Chondrocyte (in vitro differentiated cells): ENCODE measurements around the gene NDUFS6. TPM values are rescaled to one million over a fixed set of nuclear protein-coding genes. Genes with fewer than 3 reads are reported as not detected.

Source experiments
- DNase-seq: peaks from one replicate; pipeline ENCODE4 v3.0.0; 2021; ENCODE audit warnings: mixed read lengths, low spot score
- H3K27ac Mint-ChIP-seq: one replicate; pipeline ENCODE4 v1.8.0; 2021; ENCODE audit warnings: mild to moderate bottlenecking, moderate library complexity, mixed read lengths; ENCODE audit not compliant: unreplicated experiment
- H3K27me3 Mint-ChIP-seq: 2 replicates; pipeline ENCODE4 v1.8.0; 2021; ENCODE audit warnings: low read depth, mixed read lengths
- H3K36me3 Mint-ChIP-seq: 2 replicates; pipeline ENCODE4 v1.8.0; 2021; ENCODE audit warnings: low read depth, mixed read lengths
- H3K4me1 Mint-ChIP-seq: 2 replicates; pipeline ENCODE4 v1.8.0; 2021; ENCODE audit warnings: low read depth, mild to moderate bottlenecking, mixed read lengths
- H3K4me3 Mint-ChIP-seq: one replicate; pipeline ENCODE4 v1.8.0; 2021; ENCODE audit warnings: mild to moderate bottlenecking, moderate library complexity, mixed read lengths; ENCODE audit not compliant: unreplicated experiment
- H3K9me3 Mint-ChIP-seq: 2 replicates; pipeline ENCODE4 v1.8.0; 2021; ENCODE audit warnings: low read depth, mixed read lengths
- total RNA-seq: library from RNA; stranded (reverse); gene quantifications from 3 replicates; pipeline ENCODE4 v1.2.1, GENCODE V29; 2021
- TF ChIP-seq, protein P1 (sequence below): fragments of 200-600 bp; sonication (generic); IDR thresholded peaks from 2 replicates; pipeline ENCODE4 v1.5.0; 2021; ENCODE audit warnings: antibody characterized with exemption, mild to moderate bottlenecking, moderate library complexity

The NDUFS6 gene
- total RNA-seq, 1 donor from 2014 or later = 25.7 TPM

DNA sequence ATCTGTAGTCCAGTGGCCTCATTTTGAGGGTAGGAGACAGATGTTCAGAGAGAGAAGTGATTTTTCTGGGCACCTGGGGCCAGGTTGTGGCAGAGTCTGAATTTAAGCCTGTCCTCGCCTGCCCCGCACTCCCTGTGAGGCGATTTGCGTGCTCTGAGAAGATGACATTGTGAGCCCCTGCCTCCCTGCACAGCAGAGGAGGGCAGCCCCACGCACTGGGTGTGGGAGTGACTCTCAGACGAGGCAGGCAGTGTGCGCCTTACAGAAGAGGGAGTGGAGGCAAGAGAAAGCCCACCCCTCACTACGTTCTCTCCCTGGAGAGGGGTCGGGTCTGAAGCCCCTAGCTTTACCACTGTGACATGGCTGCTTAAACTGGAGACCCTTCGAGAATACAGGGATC lies 45.8 kb downstream of the NDUFS6 start:
- no peaks in the 10 kb centered on the region for H3K9me3 Mint-ChIP-seq
- H3K27me3 Mint-ChIP-seq = peaks cover 46% of the 10 kb centered on the region
- no peaks in the 10 kb centered on the region for H3K36me3 Mint-ChIP-seq
- no peak overlapping the region for H3K4me3 Mint-ChIP-seq
- DNase-seq = peak; percentile 52
- TF ChIP-seq, protein P1, sequence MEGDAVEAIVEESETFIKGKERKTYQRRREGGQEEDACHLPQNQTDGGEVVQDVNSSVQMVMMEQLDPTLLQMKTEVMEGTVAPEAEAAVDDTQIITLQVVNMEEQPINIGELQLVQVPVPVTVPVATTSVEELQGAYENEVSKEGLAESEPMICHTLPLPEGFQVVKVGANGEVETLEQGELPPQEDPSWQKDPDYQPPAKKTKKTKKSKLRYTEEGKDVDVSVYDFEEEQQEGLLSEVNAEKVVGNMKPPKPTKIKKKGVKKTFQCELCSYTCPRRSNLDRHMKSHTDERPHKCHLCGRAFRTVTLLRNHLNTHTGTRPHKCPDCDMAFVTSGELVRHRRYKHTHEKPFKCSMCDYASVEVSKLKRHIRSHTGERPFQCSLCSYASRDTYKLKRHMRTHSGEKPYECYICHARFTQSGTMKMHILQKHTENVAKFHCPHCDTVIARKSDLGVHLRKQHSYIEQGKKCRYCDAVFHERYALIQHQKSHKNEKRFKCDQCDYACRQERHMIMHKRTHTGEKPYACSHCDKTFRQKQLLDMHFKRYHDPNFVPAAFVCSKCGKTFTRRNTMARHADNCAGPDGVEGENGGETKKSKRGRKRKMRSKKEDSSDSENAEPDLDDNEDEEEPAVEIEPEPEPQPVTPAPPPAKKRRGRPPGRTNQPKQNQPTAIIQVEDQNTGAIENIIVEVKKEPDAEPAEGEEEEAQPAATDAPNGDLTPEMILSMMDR = no peak
- no peaks in the 10 kb centered on the region for H3K4me1 Mint-ChIP-seq
- H3K27ac Mint-ChIP-seq = no peak overlapping the region

- Mint-ChIP-seq H3K4me3 (no peak overlapping the region), H3K36me3 (no peaks in the 10 kb centered on the region), H3K27me3 (peaks cover 44% of the 10 kb centered on the region), H3K9me3 (no peaks in the 10 kb centered on the region), H3K4me1 (no peaks in the 10 kb centered on the region), H3K27ac (no peak overlapping the region)
- TF ChIP-seq, protein P1 = no peak
- DNase-seq = peak; percentile 78
Observed at GRCh38 chr5:1847611-1848010, 46.4 kb downstream of the NDUFS6 start.

DNA sequence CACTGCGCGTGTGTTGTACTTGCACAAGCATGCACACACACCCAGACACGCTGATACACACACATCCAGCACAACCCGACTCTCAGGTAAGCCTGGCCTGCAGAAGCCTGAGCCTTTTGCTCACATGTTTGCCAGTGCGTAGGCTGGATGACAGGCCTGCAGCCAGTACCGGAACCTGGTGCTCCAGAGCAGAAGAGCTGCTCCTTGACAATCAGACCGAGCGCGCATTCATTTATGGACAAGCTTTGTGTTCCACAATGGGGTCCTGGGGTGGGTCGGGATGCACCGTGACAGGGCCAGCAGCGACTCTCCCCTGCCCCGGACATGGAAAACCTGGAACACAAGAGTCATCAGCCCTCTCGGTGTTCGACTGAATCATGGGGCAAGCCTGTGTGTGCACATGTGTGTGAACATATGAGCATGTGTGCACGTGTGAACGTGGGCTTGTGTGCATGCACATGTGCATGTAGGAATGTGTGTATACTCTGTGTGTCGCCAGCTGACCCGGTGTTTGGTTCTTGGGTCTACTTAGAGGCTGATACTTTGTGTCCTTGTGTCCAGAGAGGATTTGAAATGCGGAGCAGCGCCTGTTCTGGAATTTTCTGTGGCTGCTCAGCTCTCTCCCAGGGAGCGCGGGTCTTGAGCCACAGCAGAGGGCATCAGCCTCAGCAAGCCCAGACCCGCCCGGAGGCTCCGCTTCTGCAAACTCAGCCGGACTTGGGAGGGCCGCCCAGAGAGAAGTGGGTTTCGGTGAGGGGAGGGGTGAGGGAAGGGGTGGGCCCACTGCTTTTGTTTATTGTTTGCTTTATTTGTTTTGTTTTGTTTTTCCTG lies 49.3 kb downstream of the NDUFS6 start:
- TF ChIP-seq, protein P1 = no peak
- Mint-ChIP-seq H3K27me3 (peaks cover 59% of the 10 kb centered on the region), H3K4me3 (no peak overlapping the region), H3K4me1 (no peaks in the 10 kb centered on the region), H3K27ac (no peak overlapping the region), H3K9me3 (no peaks in the 10 kb centered on the region), H3K36me3 (no peaks in the 10 kb centered on the region)
- DNase-seq = peak; percentile 78

DNA sequence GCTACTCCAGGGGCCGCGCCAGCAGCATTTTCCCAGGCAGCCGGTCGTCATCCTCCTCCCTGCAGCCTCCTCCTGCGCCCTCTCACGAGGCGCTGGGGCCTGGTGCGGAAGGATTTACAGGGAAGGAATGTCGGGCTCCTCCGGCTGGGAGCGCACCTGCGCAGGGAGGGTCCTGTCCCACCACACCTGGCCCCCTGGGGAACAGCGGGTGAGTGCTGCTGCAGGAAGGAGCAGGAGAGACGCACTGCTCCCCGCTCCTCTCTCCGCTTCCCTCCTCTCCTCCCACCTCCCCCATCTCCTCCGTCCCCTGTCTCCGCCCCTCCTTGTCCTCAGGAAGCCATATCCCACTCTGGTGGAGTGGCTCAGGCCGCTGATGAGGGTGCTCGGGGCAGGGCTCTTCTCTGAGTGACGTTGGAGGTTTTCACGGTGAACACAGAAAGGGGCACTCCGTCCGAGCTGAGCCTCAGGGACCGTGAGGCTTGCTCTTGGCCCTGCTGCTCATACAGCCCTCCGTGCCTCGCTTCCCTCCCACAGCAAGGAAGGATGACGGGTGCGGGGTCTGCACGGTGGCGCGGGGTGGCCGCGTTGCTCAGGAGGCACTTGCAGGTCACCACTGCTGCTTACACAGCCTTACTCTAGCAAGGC lies 50.2 kb downstream of the NDUFS6 start:
- TF ChIP-seq, protein P1 = no peak
- Mint-ChIP-seq H3K4me1 (no peaks in the 10 kb centered on the region), H3K27ac (no peak overlapping the region), H3K27me3 (peaks cover 60% of the 10 kb centered on the region), H3K36me3 (no peaks in the 10 kb centered on the region), H3K9me3 (no peaks in the 10 kb centered on the region), H3K4me3 (no peak overlapping the region)
- DNase-seq = no peak

DNA sequence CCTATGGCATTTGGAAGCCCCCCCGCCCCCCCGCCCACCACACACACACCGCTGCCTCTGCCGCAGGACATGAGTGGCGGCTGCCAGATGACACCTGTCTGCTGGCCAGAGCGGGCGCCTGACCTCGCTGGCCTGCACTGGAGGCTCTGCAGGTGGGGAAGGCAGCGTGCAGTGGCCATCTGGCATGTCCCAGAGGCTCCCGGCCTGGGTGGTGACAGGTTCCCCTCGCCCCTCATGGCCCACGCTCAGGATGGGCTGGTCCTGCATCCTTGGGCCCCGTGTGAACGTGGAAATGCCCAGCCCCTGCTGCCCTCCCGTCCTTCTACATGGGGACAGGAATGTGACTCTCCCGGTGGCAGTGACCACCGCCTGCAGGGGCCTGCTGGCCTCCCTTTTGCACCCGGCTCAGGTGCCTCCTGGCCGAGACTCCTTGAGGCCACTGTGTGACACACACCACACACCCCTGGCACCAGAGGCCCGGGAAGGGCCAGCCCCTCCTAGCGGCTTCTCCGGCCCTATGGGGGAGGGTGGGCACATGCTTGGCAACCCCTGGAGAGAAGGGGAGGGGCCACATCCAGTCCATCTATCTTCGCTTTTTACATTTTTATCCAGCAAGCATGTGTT lies 51.2 kb downstream of the NDUFS6 start:
- Mint-ChIP-seq H3K27me3 (peaks cover 57% of the 10 kb centered on the region), H3K27ac (no peak overlapping the region), H3K4me1 (no peaks in the 10 kb centered on the region), H3K36me3 (no peaks in the 10 kb centered on the region), H3K9me3 (no peaks in the 10 kb centered on the region), H3K4me3 (no peak overlapping the region)
- DNase-seq = no peak
- TF ChIP-seq, protein P1 = no peak
